Activated T-cell treated with anti-CD3 and anti-CD28 coated beads for 24 hours (primary cell): ENCODE measurements around the gene NEXN.
"Not testable (repeated sequence)": the region's sequence is repeated elsewhere in the genome, so short reads cannot be mapped to it uniquely, and the experiment has no call there.

Source experiments
- DNase-seq: peaks from one replicate; pipeline ENCODE4 v3.0.0-alpha.2; 2020; ENCODE audit warnings: low read depth

NEXN gene

GRCh38 chr1:77966291-77966690 is 77.9 kb downstream of the NEXN start:
- no peak for DNase-seq

- no peak for DNase-seq
Observed at GRCh38 chr1:77970192-77970591, 81.8 kb downstream of the NEXN start.

GRCh38 chr1:77972080-77972479 is 83.7 kb downstream of the NEXN start:
- DNase-seq: no peak

- no peak for DNase-seq
Observed at GRCh38 chr1:77975386-77975785, 87.0 kb downstream of the NEXN start.

- DNase-seq: no peak
Observed at GRCh38 chr1:77975907-77976306, 87.5 kb downstream of the NEXN start.

- DNase-seq: no peak
Observed at GRCh38 chr1:77976433-77977076, 88.1 kb downstream of the NEXN start.

GRCh38 chr1:77977989-77978292 is 89.5 kb downstream of the NEXN start:
- DNase-seq: no peak

GRCh38 chr1:77978293-77978968 is 90.0 kb downstream of the NEXN start:
- DNase-seq: peak; percentile 74

- peak; percentile 95 for DNase-seq
Observed at GRCh38 chr1:77978969-77979876, 90.8 kb downstream of the NEXN start, which contains the start of gene FUBP1. Gene FUBP1, minus strand, starts transcription at chr1:77979072. Its CDS starts 68 bp downstream, at chr1:77979004.

GRCh38 chr1:77983352-77983996 is 95.0 kb downstream of the NEXN start:
- DNase-seq: not testable (repeated sequence)

- DNase-seq: no peak
Observed at GRCh38 chr1:77983997-77984355, 95.6 kb downstream of the NEXN start.

GRCh38 chr1:77984629-77985028 is 96.2 kb downstream of the NEXN start:
- no peak for DNase-seq

GRCh38 chr1:77986810-77987209 is 98.4 kb downstream of the NEXN start:
- no peak for DNase-seq

- no peak for DNase-seq
Observed at GRCh38 chr1:77987919-77988318, 99.5 kb downstream of the NEXN start.

- DNase-seq: no peak
Observed at GRCh38 chr1:77989744-77990143, 101.3 kb downstream of the NEXN start.

GRCh38 chr1:77990629-77991204 is 102.3 kb downstream of the NEXN start:
- no peak for DNase-seq

- no peak for DNase-seq
Observed at GRCh38 chr1:77991638-77992037, 103.2 kb downstream of the NEXN start.
